A673 (cell line): ENCODE data around the gene MAP3K19. TPM values are rescaled to one million over a fixed set of nuclear protein-coding genes. Genes with fewer than 3 reads are reported as not detected.

Source experiments
- BruUV-seq: library from RNA; stranded (reverse); fragments of 400-500 nt; replicated peaks from 2 replicates; lab custom pipeline; 2021; lab: Mats Ljungman, UMichigan
- CTCF ChIA-PET: fragments of 300-600 bp; sonication (Branson Sonifier 250); formaldehyde crosslinking; loops from one replicate; lab custom pipeline; 2022; ENCODE audit warnings: antibody characterized with exemption; lab: Charles Lee
- POLR2A ChIA-PET: fragments of 300-600 bp; sonication (Branson Sonifier 250); formaldehyde crosslinking; loops from one replicate; lab custom pipeline; 2022; ENCODE audit warnings: antibody characterized with exemption; ENCODE audit not compliant: low non-redundant PET; lab: Charles Lee
- DNase-seq: peaks from one replicate; pipeline ENCODE4 v3.0.0-alpha.2; 2015; ENCODE audit warnings: low spot score
- H3K27ac ChIP-seq: fragments of 200-600 bp; sonication (generic); 2 replicates; pipeline ENCODE4 v1.5.1; 2016; ENCODE audit warnings: mixed run types, low read depth, mild to moderate bottlenecking, mixed read lengths, antibody characterized with exemption, low read length; ENCODE audit not compliant: poor library complexity, severe bottlenecking
- H3K27me3 ChIP-seq: fragments of 200-600 bp; sonication (generic); replicated peaks from 2 replicates; pipeline ENCODE4 v1.6.1; 2017; ENCODE audit warnings: mixed run types, low read depth, mild to moderate bottlenecking, mixed read lengths, antibody characterized with exemption, low read length; ENCODE audit not compliant: insufficient read depth, poor library complexity
- H3K36me3 ChIP-seq: fragments of 200-600 bp; sonication (generic); 2 replicates; pipeline ENCODE4 v1.6.1; 2016; ENCODE audit warnings: mixed run types, mild to moderate bottlenecking, mixed read lengths, antibody characterized with exemption, low read length; ENCODE audit not compliant: insufficient read depth, poor library complexity, severe bottlenecking
- H3K4me1 ChIP-seq: fragments of 200-600 bp; sonication (generic); 2 replicates; pipeline ENCODE4 v1.6.1; 2017; ENCODE audit warnings: mixed run types, mild to moderate bottlenecking, mixed read lengths, antibody characterized with exemption, low read length; ENCODE audit not compliant: insufficient read depth, poor library complexity, severe bottlenecking
- H3K4me3 ChIP-seq: fragments of 200-600 bp; sonication (generic); 2 replicates; pipeline ENCODE4 v1.5.1; 2016; ENCODE audit warnings: low read depth, mixed run types, mild to moderate bottlenecking, mixed read lengths, low read length; ENCODE audit not compliant: poor library complexity, severe bottlenecking
- H3K9me3 ChIP-seq: fragments of 200-600 bp; sonication (generic); 2 replicates; pipeline ENCODE4 v1.6.1; 2016; ENCODE audit warnings: mixed run types, low read depth, mild to moderate bottlenecking, mixed read lengths, antibody characterized with exemption, low read length; ENCODE audit not compliant: poor library complexity, severe bottlenecking
- CTCF ChIP-seq: fragments of 300-800, 200-600 bp; sonication (generic); conservative IDR thresholded peaks from 2 replicates; pipeline ENCODE4 v1.5.1; 2017; ENCODE audit warnings: low read depth, mild to moderate bottlenecking, antibody characterized with exemption, low read length, moderate library complexity, mixed read lengths
- EZH2 ChIP-seq: fragments of 200-600 bp; sonication (generic); IDR thresholded peaks from 2 replicates; pipeline ENCODE4 v1.6.1; 2017; ENCODE audit warnings: borderline replicate concordance, low read depth, mild to moderate bottlenecking, mixed read lengths, antibody characterized with exemption, low read length; ENCODE audit not compliant: poor library complexity, severe bottlenecking
- intact Hi-C: fragments of 100-400 bp; cut with micrococcal nuclease; formaldehyde crosslinking; loops from one replicate; pipeline ENCODE4 v1.10.0; 2022; ENCODE audit not compliant: unreplicated experiment
- total RNA-seq: library from RNA; stranded (reverse); gene quantifications from 2 replicates; pipeline ENCODE4 v1.2.3, GENCODE V29; 2021

MAP3K19 gene
- total RNA-seq, 1 experiment from 2014 or later, result not detected

GRCh38 chr2:135066710-135067109 lies 19.5 kb upstream of the MAP3K19 start:
- BruUV-seq, result no TSS peak
- CTCF ChIA-PET, result no interaction called here
- intact Hi-C loops, result no loop called here
- no peak overlapping the region for H3K4me3 ChIP-seq
- H3K9me3 ChIP-seq, result peaks cover 16% of the 10 kb centered on the region
- TF ChIP-seq CTCF (no peak), EZH2 (no peak)
- H3K27ac ChIP-seq, result no peak overlapping the region
- no peaks in the 10 kb centered on the region for H3K4me1 ChIP-seq
- POLR2A ChIA-PET, result no interaction called here
- H3K36me3 ChIP-seq, result peaks cover 20% of the 10 kb centered on the region
- H3K27me3 ChIP-seq, result no peaks in the 10 kb centered on the region
- DNase-seq, result no peak

GRCh38 chr2:135064149-135064548 lies 16.9 kb upstream of the MAP3K19 start:
- Histone ChIP-seq H3K4me3 (no peak overlapping the region), H3K4me1 (no peaks in the 10 kb centered on the region), H3K36me3 (peaks cover 34% of the 10 kb centered on the region), H3K9me3 (no peaks in the 10 kb centered on the region), H3K27ac (no peak overlapping the region), H3K27me3 (no peaks in the 10 kb centered on the region)
- intact Hi-C loops, result no loop called here
- BruUV-seq, result no TSS peak
- no peak for DNase-seq
- CTCF ChIA-PET, result no interaction called here
- POLR2A ChIA-PET, result no interaction called here
- TF ChIP-seq EZH2 (no peak), CTCF (no peak)

GRCh38 chr2:135063210-135063609 lies 16.0 kb upstream of the MAP3K19 start:
- TF ChIP-seq CTCF, result no peak
- TF ChIP-seq EZH2, result no peak
- Histone ChIP-seq H3K4me1 (no peaks in the 10 kb centered on the region), H3K27me3 (no peaks in the 10 kb centered on the region), H3K27ac (no peak overlapping the region), H3K4me3 (no peak overlapping the region), H3K9me3 (no peaks in the 10 kb centered on the region), H3K36me3 (peaks cover 39% of the 10 kb centered on the region)
- no peak for DNase-seq
- ChIA-PET CTCF (no interaction called here), POLR2A (no interaction called here)
- BruUV-seq, result no TSS peak
- intact Hi-C loops, result no loop called here
